HG03558 (cell line): ENCODE measurements around the gene ZNF324.
"Not testable (repeated sequence)": the region's sequence is repeated elsewhere in the genome, so short reads cannot be mapped to it uniquely, and the experiment has no call there.

ENCODE experiments used
- ATAC-seq: cut with Tn5 transposase; IDR thresholded peaks from one replicate; pipeline ENCODE4 v1.9.1; 2021; ENCODE audit warnings: moderate number of reproducible peaks; ENCODE audit not compliant: unreplicated experiment; ENCODE audit errors: extremely low read depth

Gene ZNF324

DNA sequence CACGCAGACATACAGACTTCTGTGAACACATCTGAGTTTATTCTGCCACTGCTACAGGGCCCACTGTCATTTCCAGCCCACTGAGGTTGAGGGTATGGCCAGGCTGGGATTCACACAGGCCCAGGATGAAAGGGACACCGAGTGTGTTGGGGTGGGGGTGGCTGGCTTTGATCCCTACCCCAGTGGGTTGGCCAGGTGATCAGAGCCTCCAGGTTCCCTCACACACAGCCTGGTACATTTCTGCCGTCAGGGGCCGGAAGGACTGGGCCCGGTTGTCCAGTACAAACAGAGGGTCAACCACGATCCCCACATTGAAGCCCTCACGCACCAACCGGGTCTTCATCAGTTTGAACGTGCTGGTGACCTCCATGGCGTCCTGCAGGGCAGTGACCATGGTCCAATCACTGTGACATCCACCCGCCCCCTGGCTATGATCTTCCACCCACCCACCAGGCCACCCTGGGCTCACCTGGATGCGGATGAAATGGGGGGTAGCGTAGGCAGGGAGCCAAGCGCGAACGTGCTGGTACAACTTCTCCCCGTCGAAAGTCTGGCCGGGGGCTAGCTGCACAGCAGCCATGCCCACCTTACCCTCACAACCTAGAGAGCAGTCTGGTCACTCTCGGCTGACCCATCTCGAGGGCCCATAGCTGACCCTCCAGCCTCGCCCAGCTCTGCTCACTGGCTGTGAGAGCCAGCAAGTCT lies 31.6 kb downstream of the ZNF324 start:
- ATAC-seq: no peak

- ATAC-seq: peak; percentile 69
Observed at GRCh38 chr19:58499021-58499927, 32.4 kb downstream of the ZNF324 start.

GRCh38 chr19:58500242-58500641 lies 33.4 kb downstream of the ZNF324 start:
- no peak for ATAC-seq

DNA sequence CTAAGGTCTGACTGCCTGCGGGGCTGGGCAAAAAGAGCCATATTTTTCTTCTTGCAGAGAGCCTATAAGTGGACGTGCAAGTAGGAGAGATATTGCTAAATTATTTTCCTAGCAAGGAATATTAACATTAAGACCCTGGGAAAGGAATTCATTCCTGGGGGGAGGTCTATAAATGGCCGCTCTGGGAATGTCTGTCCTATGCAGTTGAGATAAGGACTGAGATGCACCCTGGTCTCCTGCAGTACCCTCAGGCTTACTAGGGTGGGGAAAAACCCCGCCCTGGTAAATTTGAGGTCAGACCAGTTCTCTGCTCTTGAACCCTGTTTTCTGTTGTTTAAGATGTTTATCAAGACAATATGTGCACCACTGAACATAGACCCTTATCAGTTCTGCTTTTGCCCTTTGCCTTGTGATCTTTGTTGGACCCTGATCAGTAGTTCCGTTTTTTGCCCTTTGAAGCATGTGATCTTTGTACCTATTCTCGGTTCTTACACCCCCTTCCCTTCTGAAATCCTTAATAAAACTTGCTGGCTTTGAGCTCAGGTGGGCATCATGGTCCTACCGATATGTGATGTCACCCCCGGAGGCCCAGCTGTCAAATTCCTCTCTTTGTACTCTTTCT lies 40.8 kb downstream of the ZNF324 start:
- not testable (repeated sequence) for ATAC-seq

DNA sequence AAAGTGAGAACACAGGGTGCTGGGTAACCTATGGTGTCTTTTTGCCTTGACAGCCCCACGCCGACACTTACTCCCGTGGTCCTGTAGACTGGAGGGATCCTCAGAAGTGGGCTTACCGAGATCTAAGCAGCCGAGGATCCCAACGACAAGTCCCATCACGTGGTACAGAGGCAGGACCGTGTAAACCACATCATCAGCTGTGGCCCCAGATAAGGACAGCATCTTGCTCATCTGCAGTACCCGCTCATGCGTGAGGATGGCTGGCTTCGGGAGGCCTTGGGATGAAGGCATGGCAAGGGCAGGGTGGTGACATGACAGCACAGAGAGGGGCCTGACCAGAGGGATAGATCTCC lies 42.8 kb downstream of the ZNF324 start:
- ATAC-seq: no peak

GRCh38 chr19:58510084-58510862 lies 43.4 kb downstream of the ZNF324 start:
- no peak for ATAC-seq

DNA sequence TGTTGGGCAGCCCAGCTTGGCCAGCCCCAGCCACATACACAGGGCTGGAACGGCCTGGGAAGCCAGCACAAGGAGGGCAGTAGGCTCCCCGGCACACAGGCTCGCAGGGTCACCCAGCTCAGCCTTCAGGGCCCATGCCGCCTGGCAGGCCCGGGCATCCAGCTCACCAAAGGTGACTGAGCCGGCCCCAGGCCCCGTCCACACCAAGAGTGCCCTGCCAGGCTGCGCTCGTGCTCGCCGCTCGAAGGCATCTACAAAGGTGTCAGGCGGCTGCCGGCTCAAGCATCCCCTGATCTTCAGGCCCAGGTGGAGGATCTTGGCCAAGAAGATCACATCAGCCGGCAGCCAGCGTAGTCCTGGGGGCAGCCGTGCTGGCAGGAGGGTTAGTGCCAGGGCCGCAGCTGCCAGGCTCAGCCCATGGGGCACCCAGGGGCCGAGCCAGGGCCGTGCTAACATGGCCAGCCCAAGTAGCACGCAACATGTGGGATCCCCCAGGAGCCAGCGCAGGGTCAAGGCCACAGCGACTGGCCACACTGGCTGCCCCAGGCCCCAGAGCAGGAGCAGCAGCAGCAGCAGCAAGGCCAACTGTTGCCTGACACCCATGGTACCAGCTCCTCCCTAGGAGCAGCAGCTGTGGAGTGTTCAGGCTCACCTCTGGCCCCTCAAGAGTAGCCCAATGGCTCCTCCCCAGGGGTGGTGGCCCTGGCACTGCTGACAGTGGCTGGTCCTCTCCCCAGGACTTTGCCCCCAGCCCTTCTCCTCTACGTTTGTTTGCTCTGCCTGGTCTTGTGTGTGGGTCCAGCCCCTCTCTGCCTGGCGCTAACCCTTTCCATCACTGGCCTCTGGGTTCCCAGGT lies 44.7 kb downstream of the ZNF324 start, which contains the start of gene SLC27A5:
Gene SLC27A5, minus strand, starts transcription at position 640 of the 856 bp plus-strand sequence. Its CDS starts 37 bp downstream, at position 603.
- no peak for ATAC-seq

GRCh38 chr19:58513213-58513693 lies 46.4 kb downstream of the ZNF324 start:
- no peak for ATAC-seq

DNA sequence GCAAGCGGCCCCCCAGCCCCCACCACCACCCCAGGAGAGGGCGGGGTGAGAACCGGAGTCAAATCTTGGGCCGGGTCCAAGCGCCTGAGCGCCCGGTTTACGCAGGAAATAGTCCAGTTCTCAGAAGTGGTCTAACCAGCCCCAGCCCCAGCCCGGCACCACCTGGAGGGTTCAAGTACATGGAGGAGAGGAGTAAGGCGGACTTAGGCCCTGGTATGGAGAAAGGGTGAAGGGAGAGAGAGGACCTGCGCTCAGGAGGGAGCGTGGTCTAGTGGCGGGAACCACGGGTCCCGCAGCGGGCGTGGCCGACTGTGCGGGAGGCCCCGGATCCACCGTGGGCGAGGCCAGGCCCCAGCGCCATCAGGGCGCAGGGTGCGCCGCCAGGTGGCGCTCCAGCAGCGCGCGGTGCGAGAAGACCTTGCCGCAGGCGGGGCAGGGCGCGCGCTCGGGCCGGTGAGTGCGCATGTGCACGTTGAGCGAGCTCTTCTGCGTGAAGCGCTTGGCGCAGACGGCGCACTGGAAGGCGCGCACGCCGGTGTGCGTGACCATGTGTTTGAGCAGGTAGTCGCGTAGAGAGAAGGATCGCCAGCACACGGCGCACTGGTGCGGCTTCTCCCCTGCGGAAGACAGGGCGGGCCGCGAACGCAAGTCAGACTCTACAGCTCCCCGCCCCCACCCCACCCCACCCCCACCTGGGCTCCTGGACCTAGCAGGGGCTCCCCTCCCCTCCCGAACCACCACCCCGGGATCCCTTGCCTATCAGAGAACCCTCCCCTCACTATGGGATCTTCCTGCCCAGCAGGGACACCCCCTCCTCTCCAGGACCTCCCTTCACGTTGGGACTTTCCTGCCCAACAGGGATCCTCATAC lies 47.0 kb downstream of the ZNF324 start:
- peak; percentile 61 for ATAC-seq

DNA sequence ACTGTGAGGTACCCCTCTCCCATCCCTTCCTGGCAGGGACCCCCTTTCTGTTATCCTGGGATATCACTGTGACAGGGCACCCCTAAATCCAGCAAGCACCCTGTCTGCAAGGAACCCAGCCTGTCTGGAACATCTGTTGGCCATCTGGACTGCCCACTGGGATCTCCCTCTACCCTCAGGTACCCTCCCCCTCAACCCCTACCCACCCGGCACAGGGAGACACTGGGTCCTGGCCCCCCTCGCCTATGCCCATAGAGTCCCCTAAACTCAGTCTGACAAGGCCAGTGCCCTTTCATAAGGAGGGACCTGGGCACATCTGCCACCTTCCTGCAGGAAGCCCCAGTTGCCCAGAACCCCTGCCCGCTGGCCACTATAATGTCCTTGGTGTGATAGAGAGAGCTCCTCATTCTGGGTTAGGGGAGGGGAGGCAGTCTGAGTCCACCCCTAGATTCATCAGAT lies 47.7 kb downstream of the ZNF324 start:
- ATAC-seq: no peak

GRCh38 chr19:58515259-58515658 lies 48.4 kb downstream of the ZNF324 start:
- no peak for ATAC-seq

GRCh38 chr19:58516246-58516836 lies 49.5 kb downstream of the ZNF324 start:
- no peak for ATAC-seq

DNA sequence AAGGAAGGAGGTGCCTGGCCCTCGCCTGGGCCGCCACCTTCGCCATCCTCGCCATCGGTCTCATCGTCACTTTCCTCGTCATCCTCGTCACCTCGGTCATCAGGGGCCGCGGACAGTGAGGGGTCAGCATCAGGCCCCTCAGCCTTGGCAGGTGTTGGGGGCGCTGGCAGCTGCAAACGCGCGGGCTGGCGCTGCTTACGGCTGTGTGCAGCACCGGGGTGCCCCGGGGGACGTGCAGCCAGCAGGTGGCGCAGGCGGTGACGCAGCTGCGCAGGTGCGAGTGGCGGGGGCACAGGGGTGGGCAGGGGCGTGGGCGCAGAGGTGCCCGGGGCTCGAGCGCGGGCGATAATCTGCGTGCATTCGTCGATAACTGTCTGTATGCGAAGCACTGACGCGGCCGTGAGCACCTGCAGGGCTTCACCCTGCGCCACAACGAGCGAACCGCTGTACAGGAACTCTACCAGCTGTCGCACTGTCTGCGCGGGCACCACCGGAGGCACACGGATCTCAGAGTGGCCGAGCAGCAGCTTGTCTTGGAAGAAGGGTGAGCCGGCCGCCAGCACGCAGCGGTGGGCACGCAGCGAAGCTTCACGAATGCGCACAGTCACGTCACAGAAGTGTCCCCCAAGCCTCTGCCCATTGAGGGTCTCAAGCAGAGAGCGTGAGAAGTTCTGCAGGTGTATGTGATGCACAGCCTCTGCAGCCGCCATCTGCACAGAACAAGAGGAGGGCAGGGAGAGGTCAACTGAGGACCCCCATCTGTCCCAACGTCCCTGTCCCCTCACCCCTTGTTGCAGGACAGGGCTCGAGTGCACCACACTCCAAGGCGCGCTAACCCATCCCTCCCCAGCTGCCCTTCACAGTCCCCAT lies 50.3 kb downstream of the ZNF324 start:
- no peak for ATAC-seq

- ATAC-seq: no peak
Observed at GRCh38 chr19:58518256-58519086, 51.6 kb downstream of the ZNF324 start.

GRCh38 chr19:58519087-58519354 lies 52.1 kb downstream of the ZNF324 start:
- no peak for ATAC-seq
